ENCODE data around the gene FANCG. TPM values are rescaled to one million over a fixed set of nuclear protein-coding genes. Genes with fewer than 3 reads are reported as not detected.

FANCG gene
- total and polyA plus RNA-seq, 8 donors = 1.3 to 30.9 (median 16.4) TPM

- Histone ChIP-seq H3K9me3 (no peaks in the 10 kb centered on the region), H3K36me3 (peaks cover 23 to 61% (median 54%) of the 10 kb centered on the region in 4 donors), H3K4me3 (peak within 1 kb of the TSS; percentile 53 to 84 (median 78)), H3K27ac (peak within 1 kb of the TSS; percentile 93 to 98 (median 96)), H3K4me1 (peaks cover 12 to 35% (median 20%) of the 10 kb centered on the region in 4 donors), H3K27me3 (no peaks in the 10 kb centered on the region)
- intact Hi-C loops (cut with DNase I; ENCODE audit: low total_unique reads) = no loop called here
- peak; percentile 92 to 97 for DNase-seq
- peak in 1 of 4 donors; percentile 47 for TF ChIP-seq POLR2A (IDR thresholded peaks at IDR 0.05)
- peak in 5 of 7 experiments; percentile 47 to 80 (median 64) for TF ChIP-seq CTCF (IDR thresholded peaks at IDR 0.05)
- no peak for TF ChIP-seq EP300 (IDR thresholded peaks at IDR 0.05)
- peak; percentile 46 to 74 (median 68) for TF ChIP-seq POLR2AphosphoS5 (IDR thresholded peaks at IDR 0.05)
- WGBS, 5 donors = 0 to 1% (median 0%) methylated on average over 22 to 53 of the region's 53 CpGs
Observed at GRCh38 chr9:35096035-35096849, 16.5 kb upstream of the FANCG start, which contains the start of gene PIGO. Gene PIGO (minus strand): TSS chr9:35096591. CDS start chr9:35095565, 1,026 bp downstream.

- H3K4me1 ChIP-seq = peaks cover 9 to 22% (median 12%) of the 10 kb centered on the region in 4 donors
- no peak overlapping the region for H3K4me3 ChIP-seq
- H3K27ac ChIP-seq = no peak overlapping the region
- H3K36me3 ChIP-seq = peaks cover 33 to 86% (median 79%) of the 10 kb centered on the region in 4 donors
- TF ChIP-seq CTCF (IDR thresholded peaks at IDR 0.05) (no peak), POLR2A (IDR thresholded peaks at IDR 0.05) (no peak), EP300 (IDR thresholded peaks at IDR 0.05) (no peak), POLR2AphosphoS5 (IDR thresholded peaks at IDR 0.05) (no peak)
- DNase-seq = no peak
- no peaks in the 10 kb centered on the region for H3K9me3 ChIP-seq
- intact Hi-C loops (cut with DNase I; ENCODE audit: low total_unique reads) = no loop called here
- WGBS, 5 donors = 96 to 98% (median 96%) methylated on average over 11 to 17 of the region's 17 CpGs
- no peaks in the 10 kb centered on the region for H3K27me3 ChIP-seq
Observed at GRCh38 chr9:35091536-35091935, 11.8 kb upstream of the FANCG start.

GRCh38 chr9:35089434-35089833 lies 9.7 kb upstream of the FANCG start:
- H3K27ac ChIP-seq = no peak overlapping the region
- no peak overlapping the region for H3K4me3 ChIP-seq
- no peak for DNase-seq
- no peaks in the 10 kb centered on the region for H3K27me3 ChIP-seq
- TF ChIP-seq CTCF (IDR thresholded peaks at IDR 0.05) = no peak
- TF ChIP-seq POLR2A (IDR thresholded peaks at IDR 0.05) = no peak
- no peak for TF ChIP-seq EP300 (IDR thresholded peaks at IDR 0.05)
- TF ChIP-seq POLR2AphosphoS5 (IDR thresholded peaks at IDR 0.05) = no peak
- 63 to 100% (median 93%) methylated on average over 2 of the region's 2 CpGs for WGBS, 5 donors
- H3K36me3 ChIP-seq = peaks cover 33 to 91% (median 83%) of the 10 kb centered on the region in 4 donors
- intact Hi-C loops (cut with DNase I; ENCODE audit: low total_unique reads) = no loop called here
- H3K4me1 ChIP-seq = peaks cover 0 to 6% (median 0%) of the 10 kb centered on the region in 4 donors
- no peaks in the 10 kb centered on the region for H3K9me3 ChIP-seq

GRCh38 chr9:35085078-35085477 lies 5.3 kb upstream of the FANCG start:
- DNase-seq = no peak
- Histone ChIP-seq H3K4me1 (peaks cover 0 to 8% (median 5%) of the 10 kb centered on the region in 4 donors), H3K9me3 (no peaks in the 10 kb centered on the region), H3K27ac (no peak overlapping the region), H3K4me3 (no peak overlapping the region), H3K36me3 (peaks cover 14 to 47% (median 40%) of the 10 kb centered on the region in 4 donors), H3K27me3 (no peaks in the 10 kb centered on the region)
- WGBS, 5 donors = 74 to 98% (median 80%) methylated on average over 2 of the region's 2 CpGs
- TF ChIP-seq EP300 (IDR thresholded peaks at IDR 0.05) (no peak), POLR2A (IDR thresholded peaks at IDR 0.05) (no peak), CTCF (IDR thresholded peaks at IDR 0.05) (no peak)
- intact Hi-C loops (cut with DNase I; ENCODE audit: low total_unique reads) = no loop called here

All from stomach (tissue), 9 donors.